Endothelial cell of umbilical vein (primary cell): Measurements from ENCODE around the gene IRS1. TPM values are rescaled to one million over a fixed set of nuclear protein-coding genes. Genes with fewer than 3 reads are reported as not detected.

ENCODE experiments used
- BruUV-seq: library from RNA; stranded (reverse); fragments of 400-500 nt; replicated peaks from 2 replicates; lab custom pipeline; 2021; lab: Mats Ljungman, UMichigan
- CTCF ChIA-PET: fragments of 300-600, 350-600 bp; sonication (Branson Sonifier 250); formaldehyde crosslinking; loops from one replicate; lab custom pipeline; 2021; ENCODE audit warnings: antibody characterized with exemption, inconsistent platforms; lab: Charles Lee
- POLR2A ChIA-PET: fragments of 300-600, 350-600 bp; sonication (Branson Sonifier 250); formaldehyde crosslinking; loops from one replicate; lab custom pipeline; 2021; ENCODE audit warnings: antibody characterized with exemption, inconsistent platforms; lab: Charles Lee
- DNase-seq: peaks from one replicate; pipeline ENCODE4 v3.0.0-alpha.2; 2011; ENCODE audit warnings: low read depth, low spot score
- FAIRE-seq: peaks from 2 replicates; lab custom pipeline; 2011; peaks lifted over from hg19 to GRCh38; lab: Jason Lieb, UNC
- H2AFZ ChIP-seq: 2 replicates; pipeline ENCODE4 v1.6.0; 2012; ENCODE audit warnings: low read depth, low read length, control low read depth, inconsistent platforms
- H3K27ac ChIP-seq: 2 replicates; pipeline ENCODE4 v1.5.1; 2011; ENCODE audit warnings: low read depth, mild to moderate bottlenecking, control low read depth, low read length, moderate library complexity; ENCODE audit not compliant: insufficient read depth
- H3K27me3 ChIP-seq, 2 experiments: 2 replicates each; pipeline versions ENCODE4 v1.6.0 to v1.6.1; 2011; ENCODE audit warnings: low read length in 2 of 2, mixed read lengths in 1 of 2; ENCODE audit not compliant: control insufficient read depth in 2 of 2, insufficient read depth in 2 of 2
- H3K36me3 ChIP-seq, 2 experiments: 2 replicates in 1 of 2; 3 replicates in 1 of 2; pipeline ENCODE4 v1.5.1; 2011; ENCODE audit warnings: low read length in 2 of 2, mild to moderate bottlenecking in 1 of 2, moderate library complexity in 1 of 2; ENCODE audit not compliant: control insufficient read depth in 2 of 2, insufficient read depth in 2 of 2; ENCODE audit errors: extremely low read depth in 1 of 2
- H3K4me1 ChIP-seq: 3 replicates; pipeline ENCODE4 v1.5.1; 2011; ENCODE audit warnings: mild to moderate bottlenecking, low read length; ENCODE audit not compliant: control insufficient read depth, insufficient read depth; ENCODE audit errors: extremely low read depth
- H3K4me2 ChIP-seq: 2 replicates; pipeline ENCODE4 v1.6.1; 2011; ENCODE audit warnings: low read length, control low read depth, mixed read lengths; ENCODE audit not compliant: insufficient read depth
- H3K4me3 ChIP-seq, 3 experiments: fragments of 200-600 bp in 1 of 3; sonication (generic), shearing (Covaris generic) in 1 of 3; replicated peaks in 1 of 3; 2 replicates each; pipeline ENCODE4 v1.5.1; 2011 to 2016; ENCODE audit warnings: control low read depth in 3 of 3, low read length in 3 of 3, mild to moderate bottlenecking in 2 of 3, inconsistent platforms in 1 of 3, low read depth in 1 of 3, moderate library complexity in 1 of 3; ENCODE audit not compliant: insufficient read depth in 1 of 3
- H3K79me2 ChIP-seq: 2 replicates; pipeline ENCODE4 v1.6.0; 2012; ENCODE audit warnings: low read length, inconsistent platforms; ENCODE audit not compliant: control insufficient read depth, insufficient read depth
- H3K9ac ChIP-seq: replicated peaks from 2 replicates; pipeline ENCODE3; 2011; ENCODE audit warnings: low read length, control low read depth; ENCODE audit not compliant: insufficient read depth; ENCODE audit errors: extremely low read depth
- H3K9me1 ChIP-seq: replicated peaks from 3 replicates; pipeline ENCODE4 v1.6.0; 2011; ENCODE audit warnings: mild to moderate bottlenecking, low read length; ENCODE audit not compliant: control insufficient read depth, insufficient read depth; ENCODE audit errors: extremely low read depth
- H3K9me3 ChIP-seq: replicated peaks from 2 replicates; pipeline ENCODE4 v1.5.1; 2012; ENCODE audit warnings: low read length, inconsistent platforms; ENCODE audit not compliant: control insufficient read depth, insufficient read depth
- H4K20me1 ChIP-seq: replicated peaks from 2 replicates; pipeline ENCODE3; 2011; ENCODE audit warnings: mild to moderate bottlenecking, low read length; ENCODE audit not compliant: control insufficient read depth, insufficient read depth; ENCODE audit errors: extremely low read depth
- EZH2 ChIP-seq: IDR thresholded peaks from 2 replicates; pipeline ENCODE4 v1.6.1; 2012; ENCODE audit warnings: borderline replicate concordance, low read depth, mild to moderate bottlenecking, moderate library complexity, low read length, inconsistent platforms; ENCODE audit not compliant: severe bottlenecking
- GATA2 ChIP-seq: IDR thresholded peaks from 2 replicates; pipeline ENCODE4 v1.7.0; 2011; ENCODE audit warnings: low read depth, mild to moderate bottlenecking, moderate library complexity, mixed read lengths, low read length; ENCODE audit not compliant: insufficient read length, insufficient read depth
- JUN ChIP-seq: IDR thresholded peaks from 2 replicates; pipeline ENCODE4 v1.6.1; 2011; ENCODE audit warnings: borderline replicate concordance, low read depth; ENCODE audit not compliant: insufficient read length, insufficient read depth
- MAX ChIP-seq: IDR thresholded peaks from 2 replicates; pipeline ENCODE4 v1.6.1; 2011; ENCODE audit not compliant: insufficient read depth, insufficient read length
- POLR2AphosphoS5 ChIP-seq: IDR thresholded peaks from 2 replicates; pipeline ENCODE4 v1.6.1; 2012; ENCODE audit warnings: low read depth, mild to moderate bottlenecking, control low read depth, low read length, moderate library complexity; ENCODE audit not compliant: insufficient read depth
- dilution Hi-C: fragments of 300-500 bp; cut with MboI; formaldehyde crosslinking; loops from one replicate; pipeline ENCODE4 v1.15.0; 2019; ENCODE audit warnings: low sequenced_read_pairs; ENCODE audit not compliant: extremely low pct_ligation_motif_present
- intact Hi-C: fragments of 100-400 bp; cut with micrococcal nuclease; formaldehyde crosslinking; loops from one replicate; pipeline ENCODE4 v1.10.0; 2022
- polyA plus RNA-seq, 4 experiments: library from polyadenylated mRNA; depleted of rRNA in 3 of 4; stranded (reverse) in 3 of 4; unstranded in 1 of 4; fragments of >200 nt; gene quantifications; 2 replicates each; pipeline versions ENCODE4 v1.2.1 to v1.2.3, GENCODE V29; 2011 to 2012; ENCODE audit warnings: missing spikeins in 1 of 4
- total RNA-seq: library from RNA; stranded (reverse); gene quantifications from 2 replicates; pipeline ENCODE4 v1.2.3, GENCODE V29; 2021
- TF ChIP-seq, protein P1 (sequence below), 2 donors: IDR thresholded peaks; 1 replicate in 1 of 2; 2 replicates in 1 of 2; pipeline ENCODE4 v1.5.1; 2011; ENCODE audit warnings: low read length in 2 of 2, mild to moderate bottlenecking in 2 of 2, moderate library complexity in 2 of 2, control low read depth in 1 of 2, inconsistent platforms in 1 of 2, low read depth in 1 of 2; ENCODE audit not compliant: insufficient read depth in 1 of 2; ENCODE audit errors: extremely low read depth in 1 of 2

Gene IRS1
- total and polyA plus RNA-seq, 2 donors (not counting 3 experiments of a cell fraction or from before 2014, with no cell fraction given): 0.10 to 0.11 TPM

DNA sequence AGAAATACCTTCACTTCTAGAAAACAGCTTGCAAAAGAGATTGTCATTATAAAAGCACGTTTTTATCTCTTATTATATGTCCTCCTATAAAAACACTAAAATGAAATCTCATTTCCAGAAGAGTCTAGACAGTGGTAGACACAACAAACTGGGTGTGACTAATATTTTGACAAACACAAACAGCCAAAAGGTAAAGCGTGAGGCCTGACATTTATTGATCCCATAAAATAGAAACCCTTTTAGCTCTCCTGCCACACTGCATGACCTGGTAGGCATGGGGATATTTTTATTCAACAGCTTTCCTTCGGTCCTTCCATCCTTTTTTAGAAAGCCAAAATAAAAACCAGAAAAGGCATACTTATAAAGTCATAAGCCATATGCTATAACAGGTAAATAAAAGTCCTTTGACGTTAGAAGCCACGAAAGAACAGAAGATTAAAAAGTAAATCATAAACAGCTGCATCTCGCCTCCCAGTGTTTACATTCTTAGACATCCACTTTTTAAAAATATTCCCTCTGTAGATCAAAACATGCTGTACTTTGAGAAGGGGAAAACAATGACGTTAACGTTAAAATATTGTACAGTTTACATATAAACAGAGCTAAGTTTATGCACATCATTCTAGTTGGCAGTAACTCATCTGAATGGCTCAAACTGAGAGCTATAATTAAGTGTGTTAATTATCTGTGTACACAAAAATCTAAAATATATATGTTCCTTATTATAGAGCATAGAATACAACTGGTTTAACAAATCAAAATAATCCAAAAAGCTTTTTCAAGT lies 44.6 kb downstream of the IRS1 start:
- FAIRE-seq: no peak
- intact Hi-C loops: no loop called here
- CTCF ChIA-PET: interaction anchor here (1.4 to 2.0 kb wide), 2 partner anchors 24 to 47 kb away, joined by 4 to 7 read pairs; no protein-coding TSS in a partner anchor

DNA sequence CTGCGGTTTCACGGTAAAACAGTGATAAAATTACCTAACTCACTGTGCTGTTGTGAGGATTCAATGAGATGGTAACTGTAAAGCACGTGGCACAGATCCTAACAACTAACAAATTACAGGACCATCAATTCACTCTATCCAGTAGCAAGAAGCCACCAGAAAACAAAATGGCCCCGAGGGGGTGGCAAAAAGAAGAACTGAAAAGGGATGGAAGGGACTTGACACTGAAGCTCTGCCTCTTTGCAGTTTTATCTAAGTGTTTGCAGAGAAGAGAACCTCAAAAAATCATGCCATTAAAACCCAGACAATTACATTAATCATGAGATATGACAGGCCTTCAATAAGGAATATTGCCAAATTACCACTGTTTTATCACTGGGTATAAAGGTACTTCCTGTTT lies 46.7 kb downstream of the IRS1 start:
- intact Hi-C loops (no loop called here), dilution Hi-C loops (no loop called here)
- Histone ChIP-seq H3K4me2 (no peak overlapping the region), H3K27me3 (no peaks in the 10 kb centered on the region), H3K9ac (no peak overlapping the region), H3K79me2 (no peaks in the 10 kb centered on the region), H4K20me1 (no peaks in the 10 kb centered on the region), H3K4me1 (no peaks in the 10 kb centered on the region), H3K9me3 (no peaks in the 10 kb centered on the region), H3K4me3 (no peak overlapping the region), H3K36me3 (no peaks in the 10 kb centered on the region), H3K9me1 (no peaks in the 10 kb centered on the region), H2AFZ (no peak overlapping the region), H3K27ac (no peak overlapping the region)
- no TSS peak for BruUV-seq
- CTCF ChIA-PET: no interaction called here
- POLR2A ChIA-PET: no interaction called here
- TF ChIP-seq JUN (no peak), MAX (no peak)
- TF ChIP-seq, protein P1, sequence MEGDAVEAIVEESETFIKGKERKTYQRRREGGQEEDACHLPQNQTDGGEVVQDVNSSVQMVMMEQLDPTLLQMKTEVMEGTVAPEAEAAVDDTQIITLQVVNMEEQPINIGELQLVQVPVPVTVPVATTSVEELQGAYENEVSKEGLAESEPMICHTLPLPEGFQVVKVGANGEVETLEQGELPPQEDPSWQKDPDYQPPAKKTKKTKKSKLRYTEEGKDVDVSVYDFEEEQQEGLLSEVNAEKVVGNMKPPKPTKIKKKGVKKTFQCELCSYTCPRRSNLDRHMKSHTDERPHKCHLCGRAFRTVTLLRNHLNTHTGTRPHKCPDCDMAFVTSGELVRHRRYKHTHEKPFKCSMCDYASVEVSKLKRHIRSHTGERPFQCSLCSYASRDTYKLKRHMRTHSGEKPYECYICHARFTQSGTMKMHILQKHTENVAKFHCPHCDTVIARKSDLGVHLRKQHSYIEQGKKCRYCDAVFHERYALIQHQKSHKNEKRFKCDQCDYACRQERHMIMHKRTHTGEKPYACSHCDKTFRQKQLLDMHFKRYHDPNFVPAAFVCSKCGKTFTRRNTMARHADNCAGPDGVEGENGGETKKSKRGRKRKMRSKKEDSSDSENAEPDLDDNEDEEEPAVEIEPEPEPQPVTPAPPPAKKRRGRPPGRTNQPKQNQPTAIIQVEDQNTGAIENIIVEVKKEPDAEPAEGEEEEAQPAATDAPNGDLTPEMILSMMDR (IDR thresholded peaks at IDR 0.05; ENCODE audit: extremely low read depth in 1 of 2, insufficient read depth in 1 of 2, low read depth in 1 of 2, low read length in 2 of 2): no peak
- no peak for FAIRE-seq
- no peak for DNase-seq

More for the DNA sequence above, 44.6 kb downstream of the IRS1 start:
- no peaks in the 10 kb centered on the region for H3K36me3 ChIP-seq
- H3K79me2 ChIP-seq: no peaks in the 10 kb centered on the region
- H3K27ac ChIP-seq: no peak overlapping the region
- H3K9me1 ChIP-seq: no peaks in the 10 kb centered on the region
- no peaks in the 10 kb centered on the region for H3K9me3 ChIP-seq
- no peaks in the 10 kb centered on the region for H3K4me1 ChIP-seq
- no peak overlapping the region for H3K4me2 ChIP-seq
- no peak overlapping the region for H3K4me3 ChIP-seq
- TF ChIP-seq POLR2AphosphoS5: no peak
- no peak for TF ChIP-seq JUN
- TF ChIP-seq GATA2: no peak
- no peak for TF ChIP-seq EZH2
- no peaks in the 10 kb centered on the region for H4K20me1 ChIP-seq
- H3K27me3 ChIP-seq: no peaks in the 10 kb centered on the region
- no TSS peak for BruUV-seq
- no peak for DNase-seq
- dilution Hi-C loops: no loop called here
- POLR2A ChIA-PET: no interaction called here
- H2AFZ ChIP-seq: no peak overlapping the region
- no peak overlapping the region for H3K9ac ChIP-seq
